Nephron (organoid): ENCODE measurements around the gene MFRP.

Experiments
- H3K27ac Mint-ChIP-seq, 3 experiments: 2 replicates each; pipeline ENCODE4 v1.8.0; 2020; ENCODE audit warnings: mixed read lengths in 3 of 3, mild to moderate bottlenecking in 2 of 3, moderate library complexity in 1 of 3
- H3K27me3 Mint-ChIP-seq: 2 replicates; pipeline ENCODE4 v1.8.0; 2021; ENCODE audit warnings: low read depth, mild to moderate bottlenecking, moderate library complexity, mixed read lengths
- H3K36me3 Mint-ChIP-seq: 2 replicates; pipeline ENCODE4 v1.8.0; 2020; ENCODE audit warnings: low read depth, mixed read lengths
- H3K4me1 Mint-ChIP-seq: 2 replicates; pipeline ENCODE4 v1.8.0; 2020; ENCODE audit warnings: mixed read lengths
- H3K4me3 Mint-ChIP-seq, 3 experiments: 2 replicates each; pipeline ENCODE4 v1.8.0; 2020; ENCODE audit warnings: mild to moderate bottlenecking in 3 of 3, mixed read lengths in 3 of 3, moderate library complexity in 2 of 3
- H3K9me3 Mint-ChIP-seq: 2 replicates; pipeline ENCODE4 v1.8.0; 2020; ENCODE audit warnings: mixed read lengths
- TF ChIP-seq, protein P1 (sequence below), 3 experiments: fragments of 200-600 bp; sonication (generic); IDR thresholded peaks; one replicate each; pipeline ENCODE4 v1.5.0; 2021; ENCODE audit warnings: antibody characterized with exemption in 3 of 3; ENCODE audit not compliant: unreplicated experiment in 3 of 3

Gene MFRP

DNA sequence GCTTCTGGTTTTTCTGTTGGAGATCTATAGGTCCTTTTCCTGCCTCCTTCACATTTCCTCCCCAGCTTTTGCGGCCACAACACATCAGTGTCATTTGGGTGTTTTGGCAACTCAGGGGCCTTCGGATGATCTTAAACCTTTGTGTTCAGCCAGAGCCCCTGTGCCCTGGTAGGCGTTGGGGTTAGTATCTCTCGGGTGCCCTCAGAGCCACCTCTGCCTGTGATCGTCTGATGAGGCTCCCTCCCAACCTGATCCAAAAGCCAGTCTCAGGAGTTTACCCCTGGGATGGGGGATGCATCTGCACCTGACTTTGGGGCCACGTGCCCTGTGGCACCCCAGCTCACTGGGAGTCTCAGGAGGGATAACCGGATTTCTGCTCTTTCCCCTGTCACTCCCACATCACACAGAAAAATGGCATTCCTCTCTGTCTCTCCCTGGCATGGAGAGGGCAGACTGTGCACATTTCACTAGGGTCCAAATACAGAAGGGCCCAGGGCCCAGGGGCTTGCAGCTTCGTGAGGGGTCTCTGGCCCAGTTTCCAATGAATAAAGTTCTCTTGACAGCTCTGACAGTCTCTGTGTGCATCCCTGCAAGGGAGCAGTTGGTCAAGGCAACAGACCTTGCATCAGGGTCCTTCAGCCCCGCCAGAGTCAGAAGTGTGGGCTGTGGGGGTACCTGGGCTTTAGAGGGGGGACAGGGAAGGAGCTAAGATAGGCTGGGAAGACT, 9.6 kb downstream of the MFRP start:
- no peaks in the 10 kb centered on the region for H3K36me3 Mint-ChIP-seq
- H3K9me3 Mint-ChIP-seq = no peaks in the 10 kb centered on the region
- TF ChIP-seq, protein P1, sequence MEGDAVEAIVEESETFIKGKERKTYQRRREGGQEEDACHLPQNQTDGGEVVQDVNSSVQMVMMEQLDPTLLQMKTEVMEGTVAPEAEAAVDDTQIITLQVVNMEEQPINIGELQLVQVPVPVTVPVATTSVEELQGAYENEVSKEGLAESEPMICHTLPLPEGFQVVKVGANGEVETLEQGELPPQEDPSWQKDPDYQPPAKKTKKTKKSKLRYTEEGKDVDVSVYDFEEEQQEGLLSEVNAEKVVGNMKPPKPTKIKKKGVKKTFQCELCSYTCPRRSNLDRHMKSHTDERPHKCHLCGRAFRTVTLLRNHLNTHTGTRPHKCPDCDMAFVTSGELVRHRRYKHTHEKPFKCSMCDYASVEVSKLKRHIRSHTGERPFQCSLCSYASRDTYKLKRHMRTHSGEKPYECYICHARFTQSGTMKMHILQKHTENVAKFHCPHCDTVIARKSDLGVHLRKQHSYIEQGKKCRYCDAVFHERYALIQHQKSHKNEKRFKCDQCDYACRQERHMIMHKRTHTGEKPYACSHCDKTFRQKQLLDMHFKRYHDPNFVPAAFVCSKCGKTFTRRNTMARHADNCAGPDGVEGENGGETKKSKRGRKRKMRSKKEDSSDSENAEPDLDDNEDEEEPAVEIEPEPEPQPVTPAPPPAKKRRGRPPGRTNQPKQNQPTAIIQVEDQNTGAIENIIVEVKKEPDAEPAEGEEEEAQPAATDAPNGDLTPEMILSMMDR (IDR thresholded peaks at IDR 0.05; ENCODE audit: unreplicated experiment in 3 of 3) = no peak
- H3K4me1 Mint-ChIP-seq = peaks cover 61% of the 10 kb centered on the region
- H3K27ac Mint-ChIP-seq = peak overlapping the region in 2 of 3 experiments; percentile 67 to 75
- H3K4me3 Mint-ChIP-seq = peak overlapping the region; percentile 86 to 100 (median 99)
- peaks cover 26% of the 10 kb centered on the region for H3K27me3 Mint-ChIP-seq

DNA sequence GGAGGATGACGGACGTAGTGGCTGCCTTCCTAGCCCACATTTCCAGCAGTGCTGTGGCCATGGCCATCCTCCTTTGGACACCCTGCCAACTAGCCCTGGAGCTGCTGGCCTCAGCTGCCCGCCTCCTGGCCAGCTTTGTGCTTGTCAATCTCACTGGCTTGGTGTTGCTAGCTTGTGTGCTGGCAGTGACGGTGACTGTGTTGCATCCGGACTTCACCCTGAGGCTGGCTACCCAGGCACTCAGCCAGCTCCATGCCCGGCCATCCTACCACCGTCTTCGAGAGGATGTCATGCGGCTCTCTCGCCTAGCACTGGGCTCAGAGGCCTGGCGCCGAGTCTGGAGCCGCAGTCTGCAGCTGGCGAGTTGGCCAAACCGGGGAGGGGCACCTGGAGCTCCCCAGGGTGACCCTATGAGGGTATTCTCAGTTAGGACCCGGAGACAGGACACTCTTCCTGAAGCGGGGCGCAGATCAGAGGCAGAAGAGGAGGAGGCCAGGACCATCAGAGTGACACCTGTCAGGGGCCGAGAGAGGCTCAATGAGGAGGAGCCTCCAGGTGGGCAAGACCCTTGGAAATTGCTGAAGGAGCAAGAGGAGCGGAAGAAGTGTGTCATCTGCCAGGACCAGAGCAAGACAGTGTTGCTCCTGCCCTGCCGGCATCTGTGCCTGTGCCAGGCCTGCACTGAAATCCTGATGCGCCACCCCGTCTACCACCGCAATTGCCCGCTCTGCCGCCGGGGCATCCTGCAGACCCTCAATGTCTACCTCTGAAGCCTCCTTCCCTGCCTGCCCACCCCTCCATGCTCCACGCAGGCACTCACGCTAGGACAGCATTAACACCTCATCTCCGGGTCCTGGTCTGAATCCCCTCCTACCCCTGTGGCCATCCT, 10.6 kb downstream of the MFRP start:
- Mint-ChIP-seq H3K4me1 (peaks cover 58% of the 10 kb centered on the region), H3K27me3 (peaks cover 18% of the 10 kb centered on the region), H3K9me3 (no peaks in the 10 kb centered on the region), H3K27ac (peak overlapping the region in 1 of 3 experiments; percentile 44), H3K36me3 (no peaks in the 10 kb centered on the region), H3K4me3 (peak overlapping the region; percentile 99 to 100 (median 99))
- TF ChIP-seq, protein P1 (IDR thresholded peaks at IDR 0.05; ENCODE audit: unreplicated experiment in 3 of 3) = no peak

DNA sequence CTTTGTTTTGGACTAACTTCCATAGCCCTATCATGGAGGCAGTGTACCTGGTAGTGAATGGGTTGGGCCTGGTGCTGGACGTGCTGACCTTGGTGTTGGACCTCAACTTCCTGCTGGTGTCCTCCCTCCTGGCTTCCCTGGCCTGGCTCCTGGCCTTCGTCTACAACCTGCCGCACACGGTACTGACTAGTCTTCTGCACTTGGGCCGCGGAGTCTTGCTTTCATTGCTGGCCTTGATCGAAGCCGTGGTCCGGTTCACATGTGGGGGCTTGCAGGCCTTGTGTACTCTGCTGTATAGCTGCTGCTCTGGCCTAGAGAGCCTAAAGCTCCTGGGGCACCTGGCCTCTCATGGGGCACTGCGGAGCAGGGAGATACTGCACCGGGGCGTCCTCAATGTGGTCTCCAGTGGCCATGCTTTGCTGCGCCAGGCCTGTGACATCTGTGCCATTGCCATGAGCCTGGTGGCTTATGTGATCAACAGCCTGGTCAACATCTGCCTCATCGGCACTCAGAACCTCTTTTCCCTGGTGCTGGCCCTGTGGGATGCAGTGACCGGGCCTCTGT, 11.3 kb downstream of the MFRP start:
- peak overlapping the region; percentile 69 to 94 (median 87) for H3K27ac Mint-ChIP-seq
- H3K9me3 Mint-ChIP-seq = no peaks in the 10 kb centered on the region
- TF ChIP-seq, protein P1 (IDR thresholded peaks at IDR 0.05; ENCODE audit: unreplicated experiment in 3 of 3) = no peak
- H3K36me3 Mint-ChIP-seq = no peaks in the 10 kb centered on the region
- peak overlapping the region; percentile 99 to 100 (median 99) for H3K4me3 Mint-ChIP-seq
- peaks cover 14% of the 10 kb centered on the region for H3K27me3 Mint-ChIP-seq
- peaks cover 54% of the 10 kb centered on the region for H3K4me1 Mint-ChIP-seq

GRCh38 chr11:119334174-119334930, 12.2 kb downstream of the MFRP start, which contains the start of gene RNF26:
Gene RNF26 (plus strand): TSS chr11:119334527. CDS start chr11:119335123, 596 bp downstream.
- Mint-ChIP-seq H3K27me3 (peaks cover 12% of the 10 kb centered on the region), H3K36me3 (no peaks in the 10 kb centered on the region), H3K9me3 (no peaks in the 10 kb centered on the region), H3K4me3 (peak within 1 kb of the TSS; percentile 99 to 100 (median 99)), H3K27ac (peak within 1 kb of the TSS; percentile 69 to 94 (median 87)), H3K4me1 (peaks cover 53% of the 10 kb centered on the region)
- TF ChIP-seq, protein P1 (IDR thresholded peaks at IDR 0.05; ENCODE audit: unreplicated experiment in 3 of 3) = no peak

GRCh38 chr11:119332111-119332765, 14.3 kb downstream of the MFRP start:
- peaks cover 32% of the 10 kb centered on the region for H3K4me1 Mint-ChIP-seq
- TF ChIP-seq, protein P1 (IDR thresholded peaks at IDR 0.05; ENCODE audit: unreplicated experiment in 3 of 3) = no peak

More at GRCh38 chr11:119332111-119332765, 14.3 kb downstream of the MFRP start:
- H3K9me3 Mint-ChIP-seq = no peaks in the 10 kb centered on the region
- peak overlapping the region; percentile 41 to 54 (median 49) for H3K4me3 Mint-ChIP-seq
- H3K27ac Mint-ChIP-seq = peak overlapping the region in 2 of 3 experiments; percentile 11 to 29
- H3K36me3 Mint-ChIP-seq = no peaks in the 10 kb centered on the region
- H3K27me3 Mint-ChIP-seq = peaks cover 4% of the 10 kb centered on the region
